DOHH2 (cell line): ENCODE data around the gene ZBTB46.

Source experiments
- CTCF ChIP-seq: fragments of 200-600 bp; sonication (generic); IDR thresholded peaks from one replicate; pipeline ENCODE4 v1.5.1; 2014; ENCODE audit warnings: antibody characterized with exemption, mild to moderate bottlenecking, low read depth, low read length; ENCODE audit not compliant: poor library complexity, severe bottlenecking
- EZH2phosphoT487 ChIP-seq: fragments of 200-600 bp; sonication (generic); IDR thresholded peaks from 2 replicates; pipeline ENCODE4 v1.6.1; 2017; ENCODE audit warnings: borderline replicate concordance, mild to moderate bottlenecking, antibody characterized with exemption, low read length, moderate library complexity, mixed read lengths

GRCh38 chr20:63772781-63773518 is 58.1 kb downstream of the ZBTB46 start:
- no peak for TF ChIP-seq CTCF
- TF ChIP-seq EZH2phosphoT487 = no peak
